Measurements from ENCODE around the gene NT5C2.
"Not testable (repeated sequence)": the region's sequence is repeated elsewhere in the genome, so short reads cannot be mapped to it uniquely, and the experiment has no call there.

Gene NT5C2

DNA sequence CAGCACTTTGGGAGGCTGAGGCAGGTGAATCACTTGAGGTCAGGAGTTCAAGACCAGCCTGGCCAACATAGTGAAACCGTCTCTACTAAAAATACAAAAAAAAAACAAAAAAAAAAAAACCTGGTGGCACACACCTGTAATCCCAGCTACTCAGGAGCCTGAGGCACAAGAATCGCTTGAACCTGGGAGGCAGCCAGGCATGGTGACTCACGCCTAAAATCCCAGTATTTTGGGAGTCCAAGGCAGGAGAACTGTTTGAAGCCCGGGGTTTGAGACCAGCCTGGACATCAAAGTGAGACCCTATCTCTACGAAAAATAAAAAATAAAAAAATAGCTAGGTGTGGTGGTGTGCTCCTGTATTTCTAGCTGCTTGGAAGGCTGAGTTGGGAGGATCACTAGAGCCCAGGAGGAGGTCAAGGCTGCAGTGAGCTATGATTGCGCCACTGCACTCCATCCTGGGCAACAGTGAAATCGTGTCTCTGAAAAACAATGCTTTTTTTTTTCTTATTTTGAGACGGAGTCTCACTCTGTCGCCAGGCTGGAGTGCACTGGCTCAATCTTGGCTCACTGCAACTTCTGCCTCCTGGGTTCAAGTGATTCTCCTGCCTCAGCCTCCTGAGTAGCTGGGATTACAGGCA, 29.2 kb downstream of the NT5C2 start:
- DNase-seq (ENCODE audit: low read depth): not testable (repeated sequence)

DNA sequence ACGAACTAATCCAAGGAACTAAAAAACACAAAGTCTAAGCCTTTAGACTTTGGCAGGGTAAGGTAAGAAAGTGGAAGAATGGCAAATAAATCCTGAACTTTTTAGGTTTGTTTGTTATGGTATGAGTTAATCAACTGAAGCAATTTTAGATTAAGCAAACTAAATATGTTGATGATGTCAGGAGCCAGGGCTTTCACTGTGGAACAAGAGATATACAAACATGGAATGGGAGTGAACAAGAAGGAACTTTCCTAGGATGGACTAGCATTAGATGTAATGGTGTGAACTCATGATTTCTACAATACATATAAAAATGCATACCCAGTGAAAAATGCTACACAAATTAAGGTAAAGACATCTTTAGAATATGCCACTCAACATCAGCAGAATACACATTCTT, 35.8 kb downstream of the NT5C2 start:
- no peak for DNase-seq (ENCODE audit: low read depth)

DNA sequence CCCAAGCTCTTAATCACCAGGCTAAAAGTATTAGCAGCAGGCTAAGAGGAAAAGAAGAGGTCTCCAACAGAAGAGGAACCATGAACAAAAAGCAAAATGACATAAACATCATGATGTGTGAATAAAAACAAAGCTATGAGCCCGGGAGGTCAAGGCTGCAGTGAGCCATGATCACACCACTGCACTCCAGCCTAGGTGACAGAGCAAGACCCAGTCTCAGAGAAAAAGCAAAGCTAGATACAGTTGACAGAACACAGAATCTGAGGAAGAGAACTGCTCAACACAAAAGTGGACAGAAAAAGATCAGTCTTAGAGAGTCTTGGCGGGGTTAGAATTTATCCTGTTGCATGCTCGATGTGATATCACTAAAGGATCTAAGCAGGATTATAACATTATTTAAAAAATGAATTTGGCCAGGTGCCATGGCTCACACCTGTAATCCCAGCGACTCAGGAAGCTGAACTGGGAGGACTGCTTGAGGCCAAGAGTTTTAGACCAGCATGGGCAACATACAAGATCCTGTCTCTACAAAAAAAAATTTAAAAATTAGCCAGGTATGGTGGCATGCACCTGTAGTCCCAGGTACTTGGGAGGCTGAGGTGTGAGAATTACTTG, 37.5 kb downstream of the NT5C2 start:
- DNase-seq (ENCODE audit: low read depth): no peak

DNA sequence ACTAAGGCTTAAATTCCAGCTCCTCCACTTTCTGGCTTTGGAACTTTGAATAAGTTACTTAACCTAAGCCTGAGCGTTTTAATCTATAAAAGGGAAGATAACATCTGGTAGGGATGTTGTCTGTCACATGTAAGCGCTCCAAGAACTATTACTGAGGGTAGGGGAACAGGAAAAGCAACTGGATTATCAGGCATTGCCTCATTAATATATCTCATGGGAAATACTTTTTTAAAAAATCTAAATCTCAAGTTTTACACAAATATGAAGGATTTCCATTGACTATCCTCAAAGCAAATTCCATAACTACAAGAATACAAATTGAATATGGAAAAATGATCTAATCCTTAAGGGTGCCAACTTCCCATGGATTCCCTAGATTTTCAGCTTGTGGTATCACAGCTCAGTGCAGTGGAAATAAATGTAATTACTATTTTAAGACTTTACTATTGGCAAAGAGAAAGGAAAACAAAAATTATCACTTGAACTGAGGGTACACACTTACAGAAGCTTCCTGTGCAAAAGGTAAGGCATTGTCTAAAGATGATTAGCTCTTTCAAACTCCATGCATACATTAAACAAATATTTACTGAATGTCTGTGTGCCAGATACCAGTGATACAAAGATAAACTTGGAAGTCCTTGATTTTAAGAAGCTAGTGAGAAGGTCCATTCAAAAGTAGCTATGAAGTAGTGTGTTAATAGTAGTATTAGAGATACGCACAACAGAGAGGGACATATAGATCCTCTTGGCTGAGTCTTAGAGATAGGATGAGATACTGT, 38.4 kb downstream of the NT5C2 start:
- DNase-seq (ENCODE audit: low read depth): peak; percentile 36

DNA sequence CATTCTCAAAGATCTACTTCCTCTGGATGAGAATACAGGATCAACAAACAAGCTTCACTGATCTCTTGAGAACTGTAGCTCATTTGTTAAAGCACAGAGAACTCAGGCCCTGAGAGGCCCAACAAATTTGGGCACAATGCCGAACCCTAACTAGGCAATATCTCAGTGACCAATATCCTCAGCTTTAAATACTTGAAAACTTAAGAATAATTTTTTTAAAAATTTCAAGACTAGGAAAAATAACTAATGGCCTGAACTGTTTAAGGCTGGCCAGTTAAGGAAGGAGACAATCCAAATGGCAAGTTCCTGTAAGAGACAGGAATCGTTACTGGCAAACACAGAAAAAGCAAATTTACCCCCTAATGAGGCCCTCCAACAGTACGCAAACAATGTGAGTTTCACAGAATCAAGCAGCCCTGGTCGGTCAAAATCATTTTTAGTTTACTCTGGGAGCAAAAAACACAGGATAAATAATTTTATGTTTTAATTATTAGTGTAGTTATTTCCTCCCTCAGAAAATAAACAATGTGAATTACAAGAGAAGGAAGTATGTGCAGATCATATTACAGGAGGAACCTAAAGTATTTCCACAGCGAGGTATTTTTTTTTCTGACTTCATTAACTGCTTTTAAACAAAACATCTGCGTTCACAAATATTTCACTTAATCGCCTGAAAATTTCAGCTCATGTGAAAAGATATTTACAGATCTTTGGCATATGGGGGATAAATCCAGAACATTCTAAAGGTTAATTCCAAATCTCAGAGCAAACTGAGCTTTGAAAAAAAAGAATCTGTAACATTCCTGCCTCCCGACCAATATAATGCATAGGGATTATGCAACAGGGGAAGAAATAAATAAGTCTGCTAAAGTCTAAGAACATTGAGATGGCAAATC, 39.5 kb downstream of the NT5C2 start:
- peak; percentile 66 for DNase-seq (ENCODE audit: low read depth)

DNA sequence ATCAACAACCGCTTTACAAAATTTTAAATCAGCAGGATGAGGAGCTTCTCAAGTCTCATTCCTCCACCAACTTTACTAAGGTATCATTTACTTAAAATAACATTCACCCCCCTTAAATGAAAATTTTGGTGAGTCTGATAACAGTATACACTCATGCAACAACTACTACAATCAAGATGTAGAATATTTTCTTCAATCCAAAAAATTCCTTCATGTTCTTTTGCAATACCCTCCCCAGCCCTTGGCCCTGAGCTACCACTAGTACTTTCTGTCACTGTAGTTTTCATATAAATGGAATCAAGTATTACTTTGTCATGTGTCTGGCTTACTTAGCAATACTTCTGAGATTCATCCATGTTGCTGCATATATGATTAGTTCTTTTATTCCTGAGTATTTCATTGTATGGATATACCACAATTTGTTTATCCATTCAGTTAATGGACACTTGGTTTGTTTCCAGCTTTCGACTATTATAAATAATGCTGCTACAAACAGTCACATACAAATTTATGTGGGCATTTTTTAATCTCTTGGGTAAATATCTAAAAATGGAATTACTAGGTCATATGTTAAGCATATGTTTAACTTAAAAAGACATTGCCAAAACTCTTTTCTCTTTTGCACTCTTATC, 43.0 kb downstream of the NT5C2 start:
- no peak for DNase-seq (ENCODE audit: low read depth)

DNA sequence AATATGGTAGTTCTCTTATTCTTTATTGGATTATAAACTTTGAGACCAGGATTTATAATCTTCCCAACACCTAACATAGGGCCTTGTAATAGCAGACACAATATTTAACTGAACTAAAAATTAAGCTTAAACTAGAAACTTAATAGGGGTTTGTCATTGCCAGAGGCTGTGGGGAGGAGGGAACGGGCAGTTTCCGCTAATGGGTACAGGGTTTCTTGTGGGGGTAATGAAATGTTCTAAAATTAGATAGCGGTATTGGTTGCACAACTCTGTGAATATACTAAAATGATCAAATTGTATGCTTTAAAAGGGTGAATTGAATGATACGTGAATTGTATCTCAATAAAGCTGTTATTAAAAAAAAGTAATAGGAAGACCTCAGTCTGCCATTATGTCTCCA, 45.4 kb downstream of the NT5C2 start:
- DNase-seq (ENCODE audit: low read depth): no peak

DNA sequence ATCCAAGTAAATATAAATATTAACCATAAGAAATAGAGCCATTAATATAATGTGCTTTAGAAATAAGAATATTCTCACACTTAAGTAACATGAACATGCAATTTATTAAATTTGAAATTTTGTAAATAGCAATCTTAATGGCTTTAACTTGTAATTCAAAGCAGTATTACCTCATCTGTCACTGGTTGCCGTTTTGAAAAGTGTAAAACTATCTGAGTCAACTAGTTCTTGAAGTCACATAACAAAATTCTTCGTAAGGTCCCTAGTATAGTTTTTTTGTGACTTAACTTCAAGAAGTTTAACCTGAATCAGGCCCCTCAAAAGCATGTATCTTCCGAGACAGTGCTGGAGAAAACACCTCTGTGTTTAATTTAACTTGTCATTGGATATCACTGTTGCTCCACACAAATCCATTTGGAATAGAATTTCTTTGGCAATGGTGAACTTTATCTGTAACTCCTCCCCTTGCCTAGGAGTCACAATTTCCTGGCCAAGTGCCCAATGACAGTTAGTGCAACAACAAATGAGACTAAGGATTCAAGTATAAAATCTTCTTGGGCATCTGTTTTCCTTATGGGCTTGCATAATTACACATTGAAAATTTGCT, 47.1 kb downstream of the NT5C2 start:
- DNase-seq (ENCODE audit: low read depth): peak; percentile 88

DNA sequence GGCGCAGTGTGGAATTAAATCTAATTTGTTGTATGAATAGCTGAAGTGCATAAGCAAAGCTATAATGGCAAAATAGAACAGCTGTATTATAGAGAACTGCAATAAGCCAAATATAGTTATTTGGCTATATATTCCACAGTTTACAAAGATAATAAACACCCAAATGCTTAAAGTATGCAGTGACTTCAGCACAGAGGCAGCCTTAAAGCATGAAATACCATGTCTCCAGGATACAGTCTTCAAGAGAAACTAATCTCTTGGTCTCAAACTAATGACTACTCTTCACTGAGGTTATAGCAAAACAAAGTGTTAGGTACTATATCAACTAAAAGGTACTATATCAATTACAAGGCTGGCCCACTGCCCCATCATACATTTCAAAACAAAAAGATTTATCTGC, 48.0 kb downstream of the NT5C2 start:
- peak; percentile 81 for DNase-seq (ENCODE audit: low read depth)

DNA sequence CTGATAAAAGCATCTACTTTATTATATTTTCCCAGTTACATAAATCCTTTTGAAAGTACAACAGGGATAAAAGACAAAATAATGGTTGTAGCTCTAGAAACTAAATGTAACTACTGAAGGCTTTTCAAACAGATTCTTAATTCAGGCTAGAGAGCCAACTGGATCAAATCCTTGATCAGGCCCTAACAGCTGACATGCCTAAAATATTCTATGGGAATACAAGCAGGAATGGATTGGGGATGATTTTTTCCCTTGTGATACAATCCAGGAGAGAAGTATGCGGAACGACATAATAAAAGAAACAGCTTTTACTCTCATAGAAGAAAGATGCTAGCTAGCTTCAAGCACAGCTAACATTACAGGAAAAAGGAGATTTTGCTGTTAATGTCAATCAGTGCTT, 49.0 kb downstream of the NT5C2 start:
- no peak for DNase-seq (ENCODE audit: low read depth)

DNA sequence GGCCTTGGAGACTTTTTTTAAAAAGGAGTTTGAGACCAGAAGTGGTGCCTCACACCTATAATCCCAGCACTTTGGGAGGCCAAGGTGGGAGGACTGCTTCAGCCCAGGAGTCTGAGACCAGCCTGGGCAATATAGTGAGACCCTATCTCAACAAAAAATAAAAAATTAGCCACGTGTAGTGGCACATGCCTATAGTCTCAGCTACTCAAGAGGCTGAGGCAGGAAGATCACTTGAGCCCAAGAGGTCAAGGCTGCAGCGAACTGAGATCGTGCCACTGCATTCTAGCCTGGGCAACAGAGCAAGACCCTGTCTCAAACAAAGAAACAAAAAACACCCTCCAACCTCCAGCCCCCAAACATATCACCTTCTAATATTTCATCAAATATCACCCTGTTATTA, 49.4 kb downstream of the NT5C2 start:
- DNase-seq (ENCODE audit: low read depth): not testable (repeated sequence)

DNA sequence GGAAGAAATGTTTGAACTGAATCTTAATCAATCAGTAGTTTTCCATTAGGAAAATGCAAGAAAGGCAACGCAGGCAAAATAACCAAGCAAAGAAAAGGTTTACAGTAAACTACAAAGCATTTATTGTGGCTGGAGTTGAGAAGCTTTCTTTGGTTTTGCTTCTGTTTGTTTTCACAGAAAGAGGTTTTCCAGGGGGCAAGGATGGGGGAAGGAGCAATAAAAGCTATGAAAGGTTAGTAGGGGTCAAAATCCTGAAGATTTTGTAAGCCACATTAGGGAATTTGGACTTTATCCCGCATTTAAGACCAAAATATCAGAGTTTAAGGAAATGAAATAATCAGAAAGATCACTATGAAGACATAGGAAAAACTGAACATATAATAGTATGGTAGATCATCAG, 51.1 kb downstream of the NT5C2 start:
- peak; percentile 52 for DNase-seq (ENCODE audit: low read depth)

DNA sequence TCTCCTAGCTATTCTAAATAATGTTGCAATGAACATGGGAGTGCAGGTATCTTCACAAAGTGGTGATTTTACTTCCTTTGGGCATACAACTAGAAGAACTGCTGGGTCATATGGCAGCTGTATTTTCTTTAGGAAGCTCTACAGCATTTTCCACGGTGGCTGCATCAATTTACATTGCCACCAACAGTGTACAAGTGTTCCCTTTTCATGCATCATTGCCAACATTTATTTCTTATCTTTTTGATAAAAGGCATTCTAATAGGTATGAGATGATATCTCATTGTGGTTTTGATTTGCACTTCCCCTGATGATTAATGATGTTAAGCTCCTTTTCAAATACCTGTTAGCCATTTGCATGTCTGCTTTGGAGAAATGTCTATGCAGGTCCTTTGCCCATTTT, 52.6 kb downstream of the NT5C2 start:
- DNase-seq (ENCODE audit: low read depth): no peak

DNA sequence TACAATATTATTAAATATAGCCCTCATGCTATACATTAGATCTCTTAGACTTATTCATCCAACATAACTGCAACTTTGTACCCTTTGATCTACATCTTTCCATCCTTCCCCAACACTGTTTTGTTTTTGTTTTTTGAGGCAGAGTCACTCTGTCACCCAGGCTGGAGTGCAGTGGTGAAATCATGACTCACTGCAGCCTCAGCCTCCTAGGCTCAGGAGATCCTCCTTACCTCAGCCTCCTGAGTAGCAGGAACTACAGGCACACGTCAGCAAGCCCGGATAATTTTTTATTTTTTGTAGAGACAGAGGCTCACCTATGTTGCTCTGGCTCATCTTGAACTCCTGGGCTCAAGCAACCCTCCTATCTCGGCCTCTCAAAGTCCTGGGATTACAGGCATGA, 53.3 kb downstream of the NT5C2 start:
- DNase-seq (ENCODE audit: low read depth): no peak

DNA sequence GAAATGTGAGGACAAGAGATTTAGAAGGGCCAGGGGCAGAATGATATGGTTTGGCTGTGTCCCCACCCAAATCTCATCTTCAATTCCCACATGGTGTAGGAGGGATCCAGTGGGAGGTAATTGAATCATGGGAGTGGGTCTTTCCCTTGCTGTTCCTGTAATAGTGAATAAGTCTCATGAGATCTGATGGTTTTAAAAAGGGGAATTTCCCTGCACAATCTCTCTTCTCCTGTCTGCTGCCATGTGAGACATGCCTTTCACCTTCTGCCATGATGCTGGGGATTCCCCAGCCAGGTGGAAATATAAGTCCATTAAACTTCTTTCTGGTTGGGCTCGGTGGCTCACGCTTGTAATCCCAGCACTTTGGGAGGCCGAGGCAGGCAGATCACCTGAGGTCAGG, 57.9 kb downstream of the NT5C2 start:
- not testable (repeated sequence) for DNase-seq (ENCODE audit: low read depth)

DNA sequence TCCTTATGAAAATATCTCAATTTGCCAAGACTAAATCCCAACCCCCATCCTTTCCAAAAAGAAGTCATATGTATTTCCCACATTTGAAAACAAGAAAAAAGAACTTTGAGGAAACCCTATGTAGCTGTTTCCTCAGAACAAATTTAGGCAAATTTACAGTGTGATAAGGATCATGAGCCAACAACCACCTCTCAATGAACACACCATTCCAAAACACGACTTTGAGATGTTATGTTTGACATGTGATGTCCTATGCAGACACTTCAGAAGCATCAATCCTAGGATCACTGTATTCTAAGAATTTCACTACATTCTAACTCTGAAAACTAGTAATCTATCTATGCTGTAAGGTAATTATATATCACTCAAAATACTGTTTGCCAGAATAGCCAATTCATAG, 62.2 kb downstream of the NT5C2 start:
- DNase-seq (ENCODE audit: low read depth): no peak

DNA sequence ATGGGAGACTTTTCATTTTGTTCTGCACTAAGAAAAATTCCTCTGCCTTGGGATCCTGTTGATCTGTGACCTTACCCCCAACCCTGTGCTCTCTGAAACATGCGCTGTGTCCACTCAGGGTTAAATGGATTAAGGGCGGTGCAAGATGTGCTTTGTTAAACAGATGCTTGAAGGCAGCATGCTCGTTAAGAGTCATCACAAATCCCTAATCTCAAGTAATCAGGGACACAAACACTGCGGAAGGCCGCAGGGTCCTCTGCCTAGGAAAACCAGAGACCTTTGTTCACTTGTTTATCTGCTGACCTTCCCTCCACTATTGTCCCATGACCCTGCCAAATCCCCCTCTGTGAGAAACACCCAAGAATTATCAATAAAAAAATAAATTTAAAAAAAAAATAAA, 62.9 kb downstream of the NT5C2 start:
- not testable (repeated sequence) for DNase-seq (ENCODE audit: low read depth)

DNA sequence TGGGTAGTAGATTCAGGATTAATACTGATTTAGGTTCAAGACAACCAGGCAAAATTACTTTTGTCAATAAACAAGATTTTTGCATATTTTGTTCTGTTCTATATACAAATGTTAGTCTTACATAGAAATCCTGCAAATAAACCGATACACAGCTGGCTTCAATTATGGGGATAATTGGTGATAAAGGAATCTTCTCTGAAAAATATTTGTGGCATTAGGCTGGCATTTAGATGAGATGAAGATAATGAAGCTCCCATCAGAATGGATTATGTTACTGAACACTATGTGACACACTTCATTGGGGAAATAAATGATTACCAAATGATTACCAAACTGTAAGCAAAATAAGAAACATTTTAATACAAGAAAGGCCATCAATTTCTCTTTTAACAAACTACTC, 65.8 kb downstream of the NT5C2 start:
- DNase-seq (ENCODE audit: low read depth): peak; percentile 67

DNA sequence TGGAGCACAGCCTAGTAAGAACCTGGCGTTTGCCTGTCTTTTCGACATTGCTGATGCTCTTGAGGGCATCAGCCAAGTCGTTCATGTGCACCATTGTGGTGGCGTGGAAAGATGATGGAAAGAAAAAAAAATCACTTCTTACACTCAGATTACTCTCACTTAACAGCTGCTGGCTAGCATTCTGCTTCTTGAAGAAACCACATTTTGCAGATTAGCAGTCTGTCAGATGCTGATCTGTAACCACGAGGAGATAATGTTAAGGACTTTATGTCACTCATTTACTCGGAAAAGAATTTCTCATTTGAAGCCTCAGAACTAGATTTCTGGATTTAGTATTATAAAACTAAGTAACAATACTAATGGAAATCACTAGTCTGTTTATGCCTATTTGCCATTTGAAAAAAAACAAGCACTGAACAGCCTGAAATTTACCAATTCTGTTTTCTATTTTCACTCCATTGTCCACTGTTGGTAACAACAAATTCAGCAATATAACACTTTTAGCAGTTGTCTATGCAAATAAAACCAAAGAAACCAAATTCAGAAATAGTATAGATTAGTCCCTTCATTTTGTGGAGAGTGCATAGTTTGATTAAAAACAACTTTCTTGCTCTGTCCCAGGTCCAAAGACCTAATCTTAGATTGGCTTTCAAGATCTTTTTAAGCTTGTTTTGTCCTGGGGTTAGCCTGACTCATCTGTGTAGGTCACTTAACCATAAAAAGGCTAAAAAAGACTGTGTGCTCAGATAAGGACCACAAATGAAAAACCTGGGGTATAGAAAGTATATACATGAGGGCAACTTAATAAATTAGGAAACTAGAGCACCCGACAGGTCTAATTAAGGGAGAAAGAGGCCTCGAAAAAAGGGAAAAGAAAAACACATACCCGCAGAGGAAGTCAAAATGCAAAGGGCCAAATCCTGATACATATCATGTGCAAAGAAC, 67.5 kb downstream of the NT5C2 start:
- no peak for DNase-seq (ENCODE audit: low read depth)

DNA sequence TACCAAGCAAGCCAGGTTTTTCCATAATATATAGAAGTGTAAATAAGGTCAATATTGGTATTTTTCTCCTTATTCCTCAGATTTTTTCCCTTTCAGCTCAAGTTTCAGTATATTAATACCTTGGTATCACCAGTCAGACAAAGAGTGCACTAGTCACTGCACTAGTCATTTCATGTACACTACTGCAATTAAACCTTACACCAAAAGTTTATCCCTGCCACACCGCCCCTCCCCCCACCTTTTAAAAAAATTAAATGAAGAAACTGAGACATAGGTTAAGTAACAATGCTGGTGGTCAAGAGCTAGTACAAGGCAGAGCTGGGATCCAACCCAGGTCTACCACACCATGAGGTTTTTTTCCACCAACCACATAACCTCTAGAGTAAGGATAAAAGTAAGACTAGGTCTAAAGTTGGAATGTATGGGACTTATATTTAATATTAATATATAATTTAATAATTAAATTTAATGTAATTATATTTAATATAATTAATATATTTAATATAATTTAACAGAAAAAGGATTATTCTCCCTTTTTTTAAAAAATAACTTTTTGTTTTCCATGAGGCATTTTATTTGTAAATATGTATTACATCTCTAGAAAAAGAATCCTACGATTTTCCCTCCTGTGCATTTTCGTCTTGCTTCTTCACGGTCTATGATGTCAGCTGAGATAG, 68.5 kb downstream of the NT5C2 start:
- no peak for DNase-seq (ENCODE audit: low read depth)
